ENCODE measurements around the gene CCNY.

The CCNY gene

GRCh38 chr10:35367107-35367859 is 31.0 kb downstream of the CCNY start:
- Histone ChIP-seq H3K27me3 (ENCODE audit: insufficient read depth, low read depth, severe bottlenecking) (no peaks in the 10 kb centered on the region), H3K36me3 (no peaks in the 10 kb centered on the region), H3K27ac (no peak overlapping the region), H3K4me3 (ENCODE audit: low read depth, low read length) (no peak overlapping the region), H3K9me3 (ENCODE audit: severe bottlenecking) (no peaks in the 10 kb centered on the region)
- DNase-seq: no peak
- no peak for TF ChIP-seq CTCF (IDR thresholded peaks at IDR 0.05; ENCODE audit: low read depth, low read length)

GRCh38 chr10:35367982-35368381 is 31.7 kb downstream of the CCNY start:
- no peak for DNase-seq
- Histone ChIP-seq H3K27me3 (ENCODE audit: insufficient read depth, low read depth, severe bottlenecking) (no peaks in the 10 kb centered on the region), H3K9me3 (ENCODE audit: severe bottlenecking) (no peaks in the 10 kb centered on the region), H3K27ac (no peak overlapping the region), H3K4me3 (ENCODE audit: low read depth, low read length) (no peak overlapping the region), H3K36me3 (no peaks in the 10 kb centered on the region)
- TF ChIP-seq CTCF (IDR thresholded peaks at IDR 0.05; ENCODE audit: low read depth, low read length): no peak

GRCh38 chr10:35368485-35369048 is 32.3 kb downstream of the CCNY start:
- no peaks in the 10 kb centered on the region for H3K36me3 ChIP-seq
- no peaks in the 10 kb centered on the region for H3K27me3 ChIP-seq (ENCODE audit: insufficient read depth, low read depth, severe bottlenecking)
- no peaks in the 10 kb centered on the region for H3K9me3 ChIP-seq (ENCODE audit: severe bottlenecking)
- no peak overlapping the region for H3K4me3 ChIP-seq (ENCODE audit: low read depth, low read length)
- no peak for TF ChIP-seq CTCF (IDR thresholded peaks at IDR 0.05; ENCODE audit: low read depth, low read length)
- no peak for DNase-seq
- no peak overlapping the region for H3K27ac ChIP-seq

- TF ChIP-seq CTCF (IDR thresholded peaks at IDR 0.05; ENCODE audit: low read depth, low read length): no peak
- Histone ChIP-seq H3K9me3 (ENCODE audit: severe bottlenecking) (no peaks in the 10 kb centered on the region), H3K27me3 (ENCODE audit: insufficient read depth, low read depth, severe bottlenecking) (no peaks in the 10 kb centered on the region), H3K36me3 (no peaks in the 10 kb centered on the region), H3K27ac (no peak overlapping the region), H3K4me3 (ENCODE audit: low read depth, low read length) (no peak overlapping the region)
- no peak for DNase-seq
These were observed 32.8 kb downstream of the CCNY start for GRCh38 chr10:35369049-35369611.

- no peaks in the 10 kb centered on the region for H3K27me3 ChIP-seq (ENCODE audit: insufficient read depth, low read depth, severe bottlenecking)
- no peaks in the 10 kb centered on the region for H3K36me3 ChIP-seq
- no peaks in the 10 kb centered on the region for H3K9me3 ChIP-seq (ENCODE audit: severe bottlenecking)
- H3K27ac ChIP-seq: no peak overlapping the region
- TF ChIP-seq CTCF (IDR thresholded peaks at IDR 0.05; ENCODE audit: low read depth, low read length): no peak
- no peak for DNase-seq
- no peak overlapping the region for H3K4me3 ChIP-seq (ENCODE audit: low read depth, low read length)
These were observed 35.4 kb downstream of the CCNY start for GRCh38 chr10:35371731-35372130.
